Measurements from ENCODE around the gene JADE3.

GRCh38 chrX:46863072-46863471 is 49.1 kb upstream of the JADE3 start:
- TF ChIP-seq, protein P1, sequence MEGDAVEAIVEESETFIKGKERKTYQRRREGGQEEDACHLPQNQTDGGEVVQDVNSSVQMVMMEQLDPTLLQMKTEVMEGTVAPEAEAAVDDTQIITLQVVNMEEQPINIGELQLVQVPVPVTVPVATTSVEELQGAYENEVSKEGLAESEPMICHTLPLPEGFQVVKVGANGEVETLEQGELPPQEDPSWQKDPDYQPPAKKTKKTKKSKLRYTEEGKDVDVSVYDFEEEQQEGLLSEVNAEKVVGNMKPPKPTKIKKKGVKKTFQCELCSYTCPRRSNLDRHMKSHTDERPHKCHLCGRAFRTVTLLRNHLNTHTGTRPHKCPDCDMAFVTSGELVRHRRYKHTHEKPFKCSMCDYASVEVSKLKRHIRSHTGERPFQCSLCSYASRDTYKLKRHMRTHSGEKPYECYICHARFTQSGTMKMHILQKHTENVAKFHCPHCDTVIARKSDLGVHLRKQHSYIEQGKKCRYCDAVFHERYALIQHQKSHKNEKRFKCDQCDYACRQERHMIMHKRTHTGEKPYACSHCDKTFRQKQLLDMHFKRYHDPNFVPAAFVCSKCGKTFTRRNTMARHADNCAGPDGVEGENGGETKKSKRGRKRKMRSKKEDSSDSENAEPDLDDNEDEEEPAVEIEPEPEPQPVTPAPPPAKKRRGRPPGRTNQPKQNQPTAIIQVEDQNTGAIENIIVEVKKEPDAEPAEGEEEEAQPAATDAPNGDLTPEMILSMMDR (IDR thresholded peaks at IDR 0.05) = no peak
- no peak for TF ChIP-seq POLR2A (IDR thresholded peaks at IDR 0.05)

All from esophagus squamous epithelium (tissue), 4 donors.